ENCODE results near the gene MYH11. TPM values are rescaled to one million over a fixed set of nuclear protein-coding genes. Genes with fewer than 3 reads are reported as not detected.
"Not testable (repeated sequence)": the region's sequence is repeated elsewhere in the genome, so short reads cannot be mapped to it uniquely, and the experiment has no call there.

Gene MYH11
- polyA plus RNA-seq, 4 donors = 8.3 to 18.4 (median 10.6) TPM

DNA sequence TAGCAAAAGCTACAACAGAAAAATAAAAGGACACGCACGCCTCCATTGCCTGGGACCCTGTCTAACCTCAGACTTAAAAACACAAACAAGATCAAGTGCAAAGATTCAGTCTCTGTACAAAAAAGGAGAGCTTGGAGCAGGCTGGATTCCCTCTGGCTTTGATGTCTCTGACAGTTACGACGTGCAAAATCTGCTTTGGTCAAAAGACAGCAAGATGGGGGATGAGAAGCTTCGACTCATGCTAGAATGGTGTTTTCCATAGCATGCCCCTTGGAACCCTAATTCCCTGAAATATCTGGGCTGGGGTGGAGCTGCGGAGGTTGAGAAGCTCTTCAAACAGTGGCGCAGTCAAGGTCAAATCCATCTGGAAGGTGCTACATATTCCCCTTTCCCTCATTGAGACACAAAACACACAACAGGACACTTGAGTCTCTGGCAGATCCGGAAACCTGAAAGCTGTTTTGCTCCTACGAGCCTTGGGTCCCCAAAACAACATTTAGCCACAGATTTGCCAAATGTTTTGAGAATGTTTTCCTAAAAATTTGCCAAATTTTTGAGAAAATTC is 9.1 kb downstream of the MYH11 start:
- DNase-seq (ENCODE audit: low read depth in 4 of 4, low spot score in 2 of 4) = no peak

DNA sequence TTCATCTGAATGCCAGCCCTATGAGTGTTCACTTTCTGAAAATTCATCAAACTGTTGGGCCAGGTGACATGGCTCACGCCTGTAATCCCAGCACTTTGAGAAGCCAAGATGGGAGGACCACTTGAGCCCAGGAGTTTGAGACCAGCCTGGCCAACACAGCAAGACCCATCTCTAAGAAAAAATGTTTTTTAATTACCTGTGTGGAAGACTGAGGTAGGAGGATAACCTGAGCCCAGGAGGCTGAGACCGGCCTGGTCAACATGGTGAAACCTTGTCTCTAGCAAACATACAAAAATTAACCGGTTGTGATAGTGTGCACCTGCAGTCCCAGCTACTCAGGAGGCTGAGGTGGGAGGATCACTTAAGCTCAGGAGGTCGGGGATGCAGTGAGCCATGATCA is 10.3 kb downstream of the MYH11 start:
- DNase-seq (ENCODE audit: low read depth in 4 of 4, low spot score in 2 of 4) = no peak

DNA sequence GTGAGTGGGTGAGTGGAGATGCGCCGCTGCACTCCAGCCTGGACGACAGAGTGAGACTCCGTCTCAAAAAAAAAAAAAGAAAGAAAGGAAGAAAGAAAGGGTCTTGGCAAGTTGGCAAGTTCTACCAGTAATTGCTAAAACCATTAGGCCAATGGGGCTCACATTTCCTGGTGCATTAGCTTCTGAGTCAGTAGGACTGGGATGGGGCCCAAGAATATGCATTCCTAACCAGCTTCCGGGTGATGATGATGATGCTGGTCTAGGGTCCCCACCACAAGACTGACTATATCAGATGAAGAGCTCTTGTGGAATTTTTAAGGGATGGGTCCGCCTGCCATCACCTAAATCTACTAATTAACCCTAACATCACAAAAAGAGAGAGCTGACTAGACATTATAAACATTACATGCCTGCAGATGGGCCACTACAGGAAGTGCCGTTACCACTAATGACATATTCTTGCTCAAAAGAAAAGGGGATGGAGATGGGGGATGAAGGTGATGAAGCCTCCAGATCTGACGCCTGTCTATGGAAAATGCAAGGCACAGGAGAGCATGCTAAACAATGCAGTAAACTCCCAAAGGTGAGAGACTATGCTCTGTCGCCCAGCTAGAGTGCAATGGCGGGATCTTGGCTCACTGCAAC is 13.1 kb downstream of the MYH11 start:
- DNase-seq (ENCODE audit: low read depth in 4 of 4, low spot score in 2 of 4) = no peak

DNA sequence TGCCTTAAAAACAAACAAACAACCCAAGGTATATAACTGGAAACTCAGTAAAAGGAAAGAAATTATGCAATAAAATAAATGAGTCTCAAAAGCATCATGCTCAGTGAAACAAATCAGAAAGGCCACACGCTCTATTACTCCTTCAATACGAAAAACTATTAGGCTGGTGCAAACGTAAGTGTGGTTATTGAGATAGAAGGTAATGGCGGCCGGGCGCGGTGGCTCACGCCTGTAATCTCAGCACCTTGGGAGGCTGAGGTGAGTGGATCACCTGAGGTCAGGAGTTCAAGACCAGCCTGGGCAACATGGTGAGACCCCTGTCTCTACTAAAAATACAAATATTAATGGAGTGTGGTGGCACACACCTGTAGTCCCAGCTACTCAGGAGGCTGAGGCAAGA is 17.6 kb downstream of the MYH11 start:
- DNase-seq (ENCODE audit: low read depth in 4 of 4, low spot score in 2 of 4) = not testable (repeated sequence)

DNA sequence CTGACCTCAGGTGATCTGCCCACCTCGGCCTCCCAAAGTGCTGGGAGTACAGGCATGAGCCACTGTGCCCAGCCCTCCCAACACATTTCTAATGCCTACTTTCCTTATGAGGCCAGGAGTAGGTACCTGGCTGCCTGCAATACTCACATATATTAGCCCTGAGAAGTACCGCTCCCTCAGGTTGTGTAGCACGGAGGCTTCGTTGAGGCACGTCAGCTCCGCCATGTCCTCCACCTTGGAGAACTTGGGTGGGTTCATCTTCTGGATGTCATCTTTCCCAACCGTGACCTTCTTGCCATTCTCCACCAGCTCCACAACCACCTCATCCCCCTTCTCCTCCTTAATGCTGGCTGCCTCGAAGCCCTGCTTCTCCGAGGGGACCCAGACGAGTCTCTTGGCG is 19.1 kb downstream of the MYH11 start:
- DNase-seq (ENCODE audit: low read depth in 4 of 4, low spot score in 2 of 4) = no peak

DNA sequence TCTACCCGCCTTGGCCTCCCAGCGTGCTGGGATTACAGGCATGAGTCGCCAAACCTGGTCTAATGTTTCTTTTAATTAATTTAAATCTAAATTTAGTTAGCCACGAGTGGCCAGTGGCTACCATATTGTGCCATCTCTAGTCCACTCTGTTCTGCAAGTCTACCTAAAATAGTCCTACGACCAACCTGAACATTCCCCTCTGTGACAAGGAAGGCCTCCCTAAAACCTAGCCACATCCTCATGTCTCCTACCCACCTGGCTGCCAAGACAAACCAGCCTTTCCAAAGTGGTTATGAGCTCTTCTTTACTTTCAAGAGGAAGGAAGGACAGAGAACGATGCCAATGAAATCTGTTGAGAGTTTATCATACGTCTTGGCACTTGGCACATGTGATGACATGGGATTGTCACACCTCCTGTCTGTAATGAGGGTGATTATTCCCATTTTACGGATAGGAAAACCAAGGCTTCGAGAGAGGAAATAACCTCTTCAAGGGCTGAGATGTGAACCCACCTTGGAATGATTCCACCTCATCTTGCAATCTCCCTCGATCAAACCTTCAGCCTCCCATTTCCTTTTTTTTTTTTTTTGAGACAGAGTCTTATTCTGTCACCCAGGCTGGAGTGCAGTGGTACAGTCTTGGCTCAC is 19.7 kb downstream of the MYH11 start:
- no peak for DNase-seq (ENCODE audit: low read depth in 4 of 4, low spot score in 2 of 4)

DNA sequence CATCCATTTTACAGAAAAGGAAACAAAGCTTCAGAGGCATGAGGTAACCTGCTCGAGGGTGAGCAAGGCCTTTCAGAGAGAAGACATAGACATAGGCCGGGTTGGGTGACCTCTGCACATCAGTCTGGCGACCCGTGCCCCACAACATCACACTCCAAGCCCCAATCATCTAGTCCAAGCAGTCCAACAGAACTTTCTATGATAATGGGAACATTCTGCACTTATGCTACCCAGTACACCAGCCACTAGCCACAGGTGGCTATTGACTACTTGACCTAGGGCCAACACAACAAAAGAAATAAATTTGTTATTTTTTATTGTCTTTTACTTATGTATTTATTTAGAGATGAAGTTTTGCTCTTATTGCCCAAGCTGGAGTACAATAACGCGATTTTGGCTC is 20.8 kb downstream of the MYH11 start:
- no peak for DNase-seq (ENCODE audit: low read depth in 4 of 4, low spot score in 2 of 4)

DNA sequence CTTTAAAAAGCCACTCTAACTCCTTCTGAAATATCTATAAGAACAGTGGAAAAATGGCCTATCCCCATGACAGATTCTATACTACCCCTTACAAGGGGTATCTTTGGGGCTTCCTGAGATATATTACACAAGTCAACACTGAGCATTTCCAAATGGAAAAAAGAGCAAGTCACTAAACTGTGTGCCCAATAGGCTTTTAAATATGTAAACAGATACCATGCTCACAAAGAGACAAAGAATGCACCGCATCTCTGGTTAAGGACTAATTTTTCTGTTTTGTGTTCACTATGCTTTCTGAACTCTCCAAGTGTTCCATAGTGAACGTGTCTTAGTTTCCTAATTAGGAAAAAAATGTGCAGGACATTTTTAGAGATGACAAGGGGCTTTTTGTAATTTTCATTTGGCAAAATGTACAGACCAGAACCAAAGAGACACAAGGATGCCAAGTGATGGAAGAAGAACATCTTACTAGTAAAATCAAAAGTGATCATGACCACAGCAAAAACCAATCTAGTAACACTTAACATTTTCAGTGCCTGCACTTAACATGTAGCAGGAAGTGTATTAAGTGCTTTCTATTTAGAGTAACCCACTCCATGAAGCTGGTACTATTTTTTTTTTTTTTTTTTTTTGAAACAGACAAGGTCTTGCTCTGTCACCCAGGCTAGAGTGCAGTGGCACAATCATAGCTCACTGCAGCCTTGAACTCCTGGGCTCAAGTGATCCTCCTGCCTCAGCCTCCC is 21.5 kb downstream of the MYH11 start:
- no peak for DNase-seq (ENCODE audit: low read depth in 4 of 4, low spot score in 2 of 4)

DNA sequence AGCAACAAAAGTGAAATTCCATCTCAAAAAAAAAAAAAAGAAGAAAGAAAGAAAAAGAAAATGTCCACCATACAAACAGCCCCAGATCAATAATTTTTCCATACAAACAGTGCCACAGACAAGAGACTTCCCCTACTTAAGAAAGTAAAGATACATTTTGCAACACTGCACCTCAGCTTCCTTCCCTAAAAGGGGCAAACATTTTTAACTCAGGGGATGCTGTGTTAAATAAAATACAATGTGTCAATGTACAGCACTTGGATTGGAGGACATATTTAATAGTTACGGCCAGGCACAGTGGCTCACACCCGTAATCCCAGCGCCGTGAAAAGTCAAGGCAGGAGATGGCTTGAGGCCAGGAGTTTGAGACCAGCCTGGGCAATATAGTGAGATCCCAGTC is 22.3 kb downstream of the MYH11 start:
- no peak for DNase-seq (ENCODE audit: low read depth in 4 of 4, low spot score in 2 of 4)

DNA sequence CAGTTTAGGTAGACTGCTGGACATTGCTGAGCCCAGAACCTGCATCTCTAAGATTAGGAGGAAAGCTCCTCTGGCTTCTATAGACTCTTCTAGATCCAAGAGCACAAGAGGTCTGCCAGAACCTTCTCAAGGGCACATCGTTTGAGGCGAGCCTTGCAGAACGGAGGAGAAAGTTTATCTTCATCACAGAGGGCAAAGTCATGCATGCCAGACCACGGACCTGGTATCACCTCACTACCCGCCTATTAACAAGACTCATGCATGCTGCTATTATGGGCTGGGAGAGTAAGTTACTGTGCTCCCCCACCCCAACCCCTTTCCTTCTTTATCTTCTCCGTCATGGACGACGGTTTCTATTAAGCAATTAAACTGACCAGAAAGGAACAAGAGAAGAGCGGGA is 23.3 kb downstream of the MYH11 start:
- no peak for DNase-seq (ENCODE audit: low read depth in 4 of 4, low spot score in 2 of 4)

DNA sequence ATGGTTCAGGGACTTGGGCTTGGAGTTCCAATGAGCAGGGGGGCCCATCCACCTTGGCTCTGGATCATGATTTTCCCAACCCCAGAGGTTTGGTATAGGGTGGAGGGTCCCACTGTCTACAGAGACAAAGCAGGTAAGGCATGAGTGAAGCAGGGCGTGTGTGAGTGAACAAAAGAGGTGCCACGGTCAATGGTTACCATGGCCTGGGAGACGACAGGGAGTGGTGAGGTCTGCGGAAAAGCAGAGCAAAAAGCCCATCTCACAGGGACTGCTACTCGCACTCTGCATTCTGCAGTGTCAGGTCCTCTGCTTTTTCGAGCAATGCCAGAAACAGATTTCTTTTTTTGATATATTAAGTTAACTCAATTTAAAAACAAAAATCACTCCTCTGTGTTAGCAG is 24.6 kb downstream of the MYH11 start:
- no peak for DNase-seq (ENCODE audit: low read depth in 4 of 4, low spot score in 2 of 4)

DNA sequence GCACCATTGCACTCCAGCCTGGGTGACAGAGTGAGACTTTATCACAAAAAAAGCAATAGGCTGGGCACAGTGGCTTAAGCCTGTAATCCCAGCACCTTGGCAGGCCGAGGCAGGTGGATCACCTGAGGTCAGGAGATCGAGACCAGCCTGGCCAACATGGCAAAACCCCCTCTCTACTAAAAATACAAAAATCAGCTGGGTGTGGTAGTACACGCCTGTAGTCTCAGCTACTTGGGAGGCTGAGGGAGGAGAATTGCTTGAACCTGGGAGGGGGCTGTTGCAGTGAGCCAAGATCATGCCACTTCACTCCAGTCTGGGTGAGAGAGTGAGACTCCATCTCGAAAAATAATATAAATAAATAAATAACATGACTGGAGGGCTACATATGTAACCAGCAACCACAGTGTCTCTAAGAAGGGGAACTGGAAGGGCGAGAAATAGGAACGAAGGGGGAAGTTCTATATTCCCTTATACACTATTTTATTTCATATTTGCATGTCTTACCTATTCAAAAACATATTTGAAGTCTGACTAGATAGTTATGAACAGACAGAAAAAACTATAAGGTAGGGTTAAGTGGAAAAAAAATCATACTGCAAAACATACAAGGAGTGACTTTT is 25.9 kb downstream of the MYH11 start:
- no peak for DNase-seq (ENCODE audit: low read depth in 4 of 4, low spot score in 2 of 4)

DNA sequence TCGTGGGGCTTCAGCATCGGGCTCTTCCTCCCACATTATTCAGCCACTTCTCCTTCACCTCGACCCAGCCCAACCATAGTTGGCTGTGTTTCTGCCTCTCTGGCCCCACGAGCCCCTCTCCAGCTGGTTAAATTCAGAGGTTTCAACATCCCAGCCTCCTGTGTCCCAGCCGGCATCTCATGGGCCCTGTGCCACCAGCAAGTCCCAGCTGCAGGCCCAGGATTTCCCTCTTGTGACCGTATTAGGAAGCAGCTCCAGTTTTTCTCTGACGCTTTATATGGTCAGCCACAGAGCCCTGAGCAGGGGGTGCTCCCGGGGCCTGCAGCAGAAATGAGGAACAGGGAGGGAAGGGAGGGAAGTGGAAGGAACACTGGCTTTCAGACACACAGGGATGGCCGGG is 27.4 kb downstream of the MYH11 start:
- DNase-seq (ENCODE audit: low read depth in 4 of 4, low spot score in 2 of 4) = peak in 2 of 4 donors; percentile 28 to 37

DNA sequence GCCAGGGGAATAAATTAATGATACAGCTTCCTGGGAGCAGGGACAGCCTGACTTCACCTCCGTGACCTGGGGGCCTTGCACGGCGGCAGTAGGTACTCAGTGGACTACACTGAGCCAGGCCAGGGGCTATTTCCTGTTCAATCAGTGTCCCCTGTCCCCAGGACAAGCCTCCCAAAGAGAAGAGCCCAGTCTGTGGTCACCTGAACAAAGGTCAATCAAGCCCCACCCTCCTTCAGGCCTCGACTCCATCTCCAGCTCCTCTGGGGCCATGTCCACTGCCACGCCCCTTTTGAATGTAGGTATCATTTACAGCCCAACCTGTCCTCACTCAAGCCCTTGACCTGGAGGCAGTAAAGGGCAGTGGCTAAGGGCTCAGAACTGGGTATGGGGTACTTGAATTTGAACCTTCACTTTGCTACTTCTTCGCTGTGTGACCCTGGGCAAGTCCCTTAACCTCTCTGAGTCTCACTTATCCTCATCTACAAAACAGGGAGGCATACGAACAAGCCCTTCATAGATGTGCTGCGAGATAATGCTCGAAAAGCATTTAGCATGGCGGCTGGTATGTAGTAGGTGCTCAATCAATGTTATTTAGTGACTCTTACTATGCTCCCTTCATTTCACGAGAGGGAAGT is 29.0 kb downstream of the MYH11 start:
- no peak for DNase-seq (ENCODE audit: low read depth in 4 of 4, low spot score in 2 of 4)

DNA sequence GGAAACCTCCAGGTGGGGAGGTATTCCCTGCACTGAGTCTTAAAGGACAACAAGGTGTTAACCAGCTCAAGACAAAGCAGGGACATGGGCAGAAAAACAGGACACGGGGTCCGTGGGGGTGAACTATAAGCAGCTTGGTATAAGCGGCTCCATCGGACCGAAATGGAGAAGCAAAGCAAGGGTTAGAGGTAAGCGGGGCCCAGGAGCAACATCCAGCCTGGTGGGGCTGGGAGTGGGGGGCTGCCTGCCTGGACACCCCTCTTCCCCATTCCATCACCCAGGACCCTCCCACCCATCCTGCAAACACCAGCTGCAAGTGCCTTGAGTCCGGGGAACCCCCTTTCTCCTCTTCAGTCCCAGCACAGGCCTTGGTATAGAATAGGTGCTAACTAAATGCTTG is 29.5 kb downstream of the MYH11 start:
- DNase-seq (ENCODE audit: low read depth in 4 of 4, low spot score in 2 of 4) = no peak

DNA sequence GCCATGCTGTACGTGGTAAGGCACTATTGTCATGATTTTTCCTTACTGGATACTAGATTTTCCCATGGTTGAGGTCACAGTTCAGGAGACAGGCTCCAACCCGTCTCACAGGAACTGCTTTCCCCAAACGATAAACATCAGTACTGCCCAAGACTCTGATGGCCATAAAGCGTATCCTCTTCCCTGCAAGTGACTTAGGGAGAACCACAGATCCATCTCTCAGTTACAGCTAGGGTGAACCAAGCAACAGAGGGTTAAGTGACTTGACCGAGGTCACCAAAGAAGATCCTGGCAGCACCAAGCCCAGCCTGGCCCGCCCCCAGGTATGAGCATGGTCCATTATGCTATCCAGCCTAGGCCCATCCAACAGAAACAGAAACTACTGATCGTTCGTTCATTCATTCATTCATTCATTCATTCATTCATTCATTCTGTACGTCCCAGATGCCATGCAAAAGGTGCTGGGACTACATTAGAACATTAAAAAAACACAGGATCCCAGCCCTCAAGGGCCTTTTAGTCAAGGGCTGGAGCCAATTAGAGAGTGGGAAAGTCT is 31.0 kb downstream of the MYH11 start:
- no peak for DNase-seq (ENCODE audit: low read depth in 4 of 4, low spot score in 2 of 4)

DNA sequence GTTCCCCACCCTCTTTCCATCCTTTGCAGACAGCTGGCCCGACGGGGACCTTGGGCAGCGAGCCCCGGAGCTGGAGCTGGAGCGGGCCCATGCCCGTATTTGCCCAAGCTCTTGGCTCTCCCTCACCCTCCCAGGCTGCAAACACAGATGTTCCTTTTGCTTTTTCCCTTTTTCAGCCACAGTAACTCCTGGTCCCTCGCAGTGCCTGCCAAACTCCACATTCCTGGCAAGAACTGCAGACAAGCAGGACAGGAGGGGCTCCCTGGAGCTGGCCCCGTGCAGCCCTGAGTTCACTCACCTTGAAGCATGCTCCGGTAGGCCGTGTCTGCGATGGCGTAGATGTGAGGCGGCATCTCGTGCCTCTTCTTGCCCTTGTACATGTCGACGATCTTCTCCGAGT is 33.9 kb downstream of the MYH11 start:
- DNase-seq (ENCODE audit: low read depth in 4 of 4, low spot score in 2 of 4) = no peak

DNA sequence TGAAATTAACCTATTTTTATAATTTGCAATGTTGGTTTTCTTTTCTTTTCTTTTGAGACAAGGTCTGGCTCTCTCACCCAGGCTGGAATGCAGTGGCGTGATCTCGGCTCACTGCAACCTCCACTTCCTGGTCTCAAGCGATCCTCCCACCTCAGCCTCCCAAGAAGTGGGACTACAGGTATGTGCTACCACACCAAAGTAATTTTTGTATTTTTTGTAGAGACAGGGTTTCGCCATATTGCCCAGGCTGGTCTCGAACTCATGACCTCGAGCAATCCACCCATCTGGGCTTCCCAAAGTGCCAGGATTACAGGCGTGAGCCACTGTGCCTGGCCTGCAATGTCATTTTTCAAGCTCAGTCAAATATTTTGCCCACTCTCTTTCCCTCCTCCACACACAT is 36.0 kb downstream of the MYH11 start:
- no peak for DNase-seq (ENCODE audit: low read depth in 4 of 4, low spot score in 2 of 4)

DNA sequence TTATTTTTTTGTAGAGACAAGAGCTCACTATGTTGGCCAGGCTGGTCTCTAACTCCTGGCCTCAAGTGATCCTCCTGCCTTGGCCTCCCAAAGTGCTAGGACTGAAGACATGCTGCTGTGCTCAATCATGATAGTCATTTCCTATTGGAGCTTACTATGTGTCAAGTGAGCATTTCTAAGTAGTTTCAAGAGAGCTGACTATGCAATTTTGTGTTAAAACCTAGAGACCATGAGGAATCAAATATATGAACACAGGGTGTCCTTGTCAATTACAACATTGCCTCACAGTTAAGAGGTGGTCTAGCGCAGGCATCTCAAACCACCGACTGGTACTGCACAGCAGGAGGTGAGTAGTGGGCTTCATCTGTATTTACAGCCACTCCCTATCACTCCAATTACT is 37.8 kb downstream of the MYH11 start:
- no peak for DNase-seq (ENCODE audit: low read depth in 4 of 4, low spot score in 2 of 4)

DNA sequence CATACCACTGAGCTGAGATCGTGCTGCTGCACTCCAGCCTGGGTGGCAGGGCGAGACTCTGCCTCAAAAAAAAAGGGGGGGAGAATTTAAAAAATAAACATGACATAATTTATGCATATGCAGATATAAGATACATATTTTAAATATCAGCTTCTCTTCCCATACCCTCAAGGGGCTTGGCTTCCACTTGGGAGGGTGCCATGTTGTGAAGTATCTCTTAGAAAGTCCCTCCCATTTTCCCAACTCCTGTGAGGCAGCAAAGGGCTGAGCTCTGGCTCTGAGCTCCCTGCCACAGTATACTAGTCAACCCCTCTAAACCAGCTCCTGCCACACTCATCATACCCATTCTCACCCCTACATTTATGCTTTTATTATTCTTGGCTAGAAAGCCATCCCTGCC is 39.4 kb downstream of the MYH11 start:
- no peak for DNase-seq (ENCODE audit: low read depth in 4 of 4, low spot score in 2 of 4)

DNA sequence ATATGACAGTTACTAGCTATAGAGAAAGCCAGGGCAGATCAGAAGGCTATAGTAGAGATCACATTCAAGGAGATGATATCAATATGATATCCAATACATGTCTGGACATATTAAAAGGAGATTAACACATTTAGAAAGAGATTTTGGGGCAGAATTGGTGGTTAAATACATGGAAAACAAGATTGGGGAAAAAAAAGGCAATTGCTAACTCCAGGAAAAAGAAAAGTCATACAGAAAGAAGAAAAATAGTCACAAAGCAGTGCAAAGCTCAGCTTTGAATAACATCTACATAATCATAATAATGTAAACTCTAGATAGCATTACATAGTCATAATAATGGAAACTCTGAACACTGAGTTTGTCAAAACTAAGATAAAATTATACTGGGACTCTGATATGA is 40.6 kb downstream of the MYH11 start:
- no peak for DNase-seq (ENCODE audit: low read depth in 4 of 4, low spot score in 2 of 4)
